Left lung (tissue), 10 donors: Measurements from ENCODE around the gene GADD45G. TPM values are rescaled to one million over a fixed set of nuclear protein-coding genes. Genes with fewer than 3 reads are reported as not detected.

Experiments used
- ATAC-seq: fragments of 200-7000 bp; cut with Tn5 transposase; one replicate; pipeline ENCODE4 v1.9.1; 2020; ENCODE audit warnings: moderate library complexity
- DNase-seq, 4 donors: peaks; one replicate each; pipeline ENCODE4 v3.0.0-alpha.2; 2013 to 2020
- H3K27ac ChIP-seq, 2 donors: fragments of 200-600 bp; sonication (generic) in 1 of 2; one replicate each; pipeline versions ENCODE4 v1.5.0 to v1.8.0; 2020 to 2021
- H3K27me3 ChIP-seq, 2 donors: fragments of 200-600 bp; sonication (generic) in 1 of 2; one replicate each; pipeline versions ENCODE4 v1.5.0 to v1.8.0; 2020 to 2021
- H3K36me3 ChIP-seq, 2 donors: fragments of 200-600 bp; sonication (generic) in 1 of 2; one replicate each; pipeline versions ENCODE4 v1.5.0 to v1.8.0; 2020 to 2021
- H3K4me1 ChIP-seq, 2 donors: fragments of 200-600 bp; one replicate each; pipeline ENCODE4 v1.8.0; 2021
- H3K4me3 ChIP-seq, 2 donors: fragments of 200-600 bp; sonication (generic) in 1 of 2; one replicate each; pipeline versions ENCODE4 v1.5.0 to v1.8.0; 2020 to 2021; ENCODE audit warnings: mild to moderate bottlenecking in 1 of 2
- H3K9me3 ChIP-seq, 2 donors: fragments of 200-600 bp; sonication (generic) in 1 of 2; one replicate each; pipeline versions ENCODE4 v1.5.0 to v1.8.0; 2020 to 2021
- CTCF ChIP-seq, 2 donors: fragments of 200-600 bp; sonication (generic) in 1 of 2; IDR thresholded peaks; one replicate each; pipeline versions ENCODE4 v1.5.0 to v1.8.0; 2021; ENCODE audit warnings: antibody characterized with exemption in 2 of 2
- intact Hi-C, 2 donors: fragments of 100-400 bp; cut with DNase I; formaldehyde crosslinking; loops; one replicate each; pipeline versions ENCODE4 v1.11.2 to v1.14.2; 2022
- polyA plus RNA-seq, 6 donors: library from polyadenylated mRNA; unstranded; fragments of 120-200 nt; gene quantifications; one replicate each; pipeline ENCODE4 v1.2.1, GENCODE V29; 2013; ENCODE audit not compliant: insufficient read length in 6 of 6
- total RNA-seq, 2 donors: library from RNA; stranded (reverse); fragmentation: NEBNext Ultra II Directional; extraction: Animal tissue kit (Norgen Biotek cat#: 25700); gene quantifications; one replicate each; pipeline ENCODE4 v1.2.1, GENCODE V29; 2021
- donor health status: DM: no; HTN: yes; CAD: no.
- donor health status: DM: no; HTN: no; CAD: no.

The GADD45G gene
- total and polyA plus RNA-seq, 8 donors = 3.9 to 12.6 (median 4.9) TPM

- Histone ChIP-seq H3K4me3 (no peak overlapping the region), H3K9me3 (no peaks in the 10 kb centered on the region), H3K4me1 (peaks cover 0 to 43% of the 10 kb centered on the region in 2 donors), H3K36me3 (no peaks in the 10 kb centered on the region), H3K27ac (no peak overlapping the region), H3K27me3 (no peaks in the 10 kb centered on the region)
- ATAC-seq (no peak), DNase-seq (no peak)
- intact Hi-C loops = no loop called here
- no peak for TF ChIP-seq CTCF (IDR thresholded peaks at IDR 0.05)
These were observed 46.5 kb upstream of the GADD45G start for GRCh38 chr9:89558196-89558899.

GRCh38 chr9:89558948-89559347 is 45.9 kb upstream of the GADD45G start:
- intact Hi-C loops = no loop called here
- Histone ChIP-seq H3K9me3 (no peaks in the 10 kb centered on the region), H3K27me3 (no peaks in the 10 kb centered on the region), H3K4me1 (peaks cover 0 to 40% of the 10 kb centered on the region in 2 donors), H3K27ac (no peak overlapping the region), H3K4me3 (no peak overlapping the region), H3K36me3 (no peaks in the 10 kb centered on the region)
- DNase-seq (no peak), ATAC-seq (peak; percentile 3)
- TF ChIP-seq CTCF (IDR thresholded peaks at IDR 0.05) = no peak

- intact Hi-C loops = no loop called here
- H3K27me3 ChIP-seq = no peaks in the 10 kb centered on the region
- DNase-seq (peak in 1 of 4 donors; percentile 24), ATAC-seq (peak; percentile 63)
- H3K27ac ChIP-seq = no peak overlapping the region
- H3K36me3 ChIP-seq = no peaks in the 10 kb centered on the region
- TF ChIP-seq CTCF (IDR thresholded peaks at IDR 0.05) = no peak
- no peak overlapping the region for H3K4me3 ChIP-seq
- H3K9me3 ChIP-seq = no peaks in the 10 kb centered on the region
- peaks cover 0 to 7% of the 10 kb centered on the region in 2 donors for H3K4me1 ChIP-seq
These were observed 42.5 kb upstream of the GADD45G start for GRCh38 chr9:89562186-89562814.

- Histone ChIP-seq H3K4me1 (no peaks in the 10 kb centered on the region), H3K9me3 (no peaks in the 10 kb centered on the region), H3K36me3 (no peaks in the 10 kb centered on the region), H3K27me3 (no peaks in the 10 kb centered on the region), H3K27ac (no peak overlapping the region), H3K4me3 (no peak overlapping the region)
- TF ChIP-seq CTCF (IDR thresholded peaks at IDR 0.05) = no peak
- intact Hi-C loops = no loop called here
- ATAC-seq (no peak), DNase-seq (no peak)
These were observed 41.1 kb upstream of the GADD45G start for GRCh38 chr9:89563571-89564345.

GRCh38 chr9:89564346-89564878 is 40.4 kb upstream of the GADD45G start:
- intact Hi-C loops = no loop called here
- ATAC-seq = no peak

More at GRCh38 chr9:89564346-89564878, 40.4 kb upstream of the GADD45G start:
- H3K27me3 ChIP-seq = no peaks in the 10 kb centered on the region
- no peak for DNase-seq
- H3K27ac ChIP-seq = no peak overlapping the region
- no peaks in the 10 kb centered on the region for H3K9me3 ChIP-seq
- no peak overlapping the region for H3K4me3 ChIP-seq
- TF ChIP-seq CTCF (IDR thresholded peaks at IDR 0.05) = no peak
- H3K36me3 ChIP-seq = no peaks in the 10 kb centered on the region
- no peaks in the 10 kb centered on the region for H3K4me1 ChIP-seq
